ENCODE data around the gene GSAP.
"Not testable (repeated sequence)": the region's sequence is repeated elsewhere in the genome, so short reads cannot be mapped to it uniquely, and the experiment has no call there.

GSAP gene

DNA sequence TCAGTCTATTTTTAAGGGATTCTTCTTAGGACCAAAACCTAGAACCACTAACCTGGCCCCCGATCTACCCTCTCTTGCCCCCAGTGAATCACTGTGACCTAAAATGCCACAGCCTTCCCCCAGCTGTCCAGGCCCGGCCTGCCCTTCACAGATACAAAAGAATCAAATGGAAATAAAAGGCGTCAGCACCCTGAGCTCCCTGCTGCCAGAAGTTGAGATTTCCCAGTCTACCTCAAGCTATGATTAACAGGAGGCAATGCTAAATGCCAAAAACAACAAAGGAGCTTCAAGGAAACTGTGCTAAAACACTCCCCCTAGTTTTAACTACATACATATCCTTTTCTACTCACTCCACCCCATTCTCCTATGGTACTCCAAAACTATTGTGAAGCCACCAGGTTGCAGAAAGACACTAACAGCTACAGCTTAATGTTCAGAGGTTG lies 67.8 kb downstream of the GSAP start:
- Histone ChIP-seq H3K4me3 (ENCODE audit: low read length) (no peak overlapping the region), H3K9ac (ENCODE audit: low read length) (no peak overlapping the region), H3K27me3 (ENCODE audit: control insufficient read depth, insufficient read depth, low read length) (no peaks in the 10 kb centered on the region), H3K4me1 (ENCODE audit: control insufficient read depth, insufficient read depth, low read length) (peaks cover 27% of the 10 kb centered on the region), H3K27ac (ENCODE audit: low read depth, low read length) (peak overlapping the region; percentile 59), H3K36me3 (ENCODE audit: control insufficient read depth, insufficient read depth, low read length) (no peaks in the 10 kb centered on the region)

DNA sequence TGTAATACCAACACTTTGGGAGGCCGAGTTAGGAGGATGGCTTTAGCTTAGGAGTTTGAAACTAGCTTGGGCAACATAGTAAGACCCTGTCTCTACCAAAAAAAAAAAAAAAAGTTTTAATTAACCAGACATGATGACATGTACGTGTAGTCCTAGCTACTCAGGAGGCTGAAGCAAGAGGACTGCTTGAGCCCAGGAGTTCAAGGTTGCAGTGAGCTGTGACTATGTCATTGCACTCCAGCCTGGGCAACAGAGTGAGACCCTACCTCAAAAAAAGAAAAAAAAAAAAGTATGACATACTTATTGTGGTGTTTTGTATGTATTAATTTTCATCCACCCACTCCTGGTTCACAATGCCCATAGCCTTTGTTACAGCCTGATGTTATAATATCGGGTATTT lies 69.7 kb downstream of the GSAP start:
- H3K4me3 ChIP-seq (ENCODE audit: low read length): no peak overlapping the region

DNA sequence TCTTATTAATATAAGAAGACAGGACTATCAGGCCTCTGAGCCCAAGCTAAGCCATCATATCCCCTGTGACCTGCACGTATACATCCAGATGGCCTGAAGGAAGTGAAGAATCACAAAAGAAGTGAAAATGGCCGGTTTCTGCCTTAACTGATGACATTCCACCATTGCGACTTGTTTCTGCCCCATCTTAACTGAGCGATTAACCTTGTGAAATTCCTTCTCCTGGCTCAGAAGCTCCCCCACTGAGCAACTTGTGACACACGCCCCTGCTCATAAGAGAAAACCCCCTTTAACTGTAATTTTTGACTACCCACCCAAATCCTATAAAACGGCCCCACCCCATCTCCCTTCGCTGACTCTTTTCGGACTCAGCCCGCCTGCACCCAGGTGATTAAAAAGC lies 70.7 kb downstream of the GSAP start:
- not testable (repeated sequence) for H3K4me3 ChIP-seq (ENCODE audit: low read length); H3K9ac ChIP-seq (ENCODE audit: low read length); H3K27me3 ChIP-seq (ENCODE audit: control insufficient read depth, insufficient read depth, low read length); H3K27ac ChIP-seq (ENCODE audit: low read depth, low read length); H3K36me3 ChIP-seq (ENCODE audit: control insufficient read depth, insufficient read depth, low read length)
- H3K4me1 ChIP-seq (ENCODE audit: control insufficient read depth, insufficient read depth, low read length): peaks cover 20% of the 10 kb centered on the region

More for the DNA sequence above, 69.7 kb downstream of the GSAP start:
- peaks cover 20% of the 10 kb centered on the region for H3K4me1 ChIP-seq (ENCODE audit: control insufficient read depth, insufficient read depth, low read length)
- H3K27ac ChIP-seq (ENCODE audit: low read depth, low read length): no peak overlapping the region
- H3K9ac ChIP-seq (ENCODE audit: low read length): no peak overlapping the region
- no peaks in the 10 kb centered on the region for H3K27me3 ChIP-seq (ENCODE audit: control insufficient read depth, insufficient read depth, low read length)
- no peaks in the 10 kb centered on the region for H3K36me3 ChIP-seq (ENCODE audit: control insufficient read depth, insufficient read depth, low read length)

DNA sequence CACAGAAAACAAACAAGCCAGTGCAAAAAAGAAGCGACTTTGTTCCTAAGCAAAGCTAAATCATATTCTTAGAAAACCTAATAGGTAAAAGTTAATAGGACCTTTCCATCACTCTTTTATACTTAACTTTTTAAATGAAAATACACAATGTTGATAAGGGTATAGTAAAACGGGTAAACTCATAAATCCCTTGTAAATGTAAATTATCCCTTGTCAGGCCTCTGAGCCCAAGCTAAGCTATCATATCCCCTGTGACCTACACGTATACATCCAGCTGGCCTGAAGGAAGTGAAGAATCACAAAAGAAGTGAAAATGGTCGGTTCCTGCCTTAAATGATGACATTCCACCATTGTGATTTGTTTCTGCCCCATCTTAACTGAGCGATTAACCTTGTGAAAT lies 76.4 kb downstream of the GSAP start:
- H3K9ac ChIP-seq (ENCODE audit: low read length): no peak overlapping the region
- H3K27me3 ChIP-seq (ENCODE audit: control insufficient read depth, insufficient read depth, low read length): no peaks in the 10 kb centered on the region
- H3K36me3 ChIP-seq (ENCODE audit: control insufficient read depth, insufficient read depth, low read length): no peaks in the 10 kb centered on the region
- no peak overlapping the region for H3K4me3 ChIP-seq (ENCODE audit: low read length)
- H3K4me1 ChIP-seq (ENCODE audit: control insufficient read depth, insufficient read depth, low read length): peaks cover 8% of the 10 kb centered on the region
- no peak overlapping the region for H3K27ac ChIP-seq (ENCODE audit: low read depth, low read length)

DNA sequence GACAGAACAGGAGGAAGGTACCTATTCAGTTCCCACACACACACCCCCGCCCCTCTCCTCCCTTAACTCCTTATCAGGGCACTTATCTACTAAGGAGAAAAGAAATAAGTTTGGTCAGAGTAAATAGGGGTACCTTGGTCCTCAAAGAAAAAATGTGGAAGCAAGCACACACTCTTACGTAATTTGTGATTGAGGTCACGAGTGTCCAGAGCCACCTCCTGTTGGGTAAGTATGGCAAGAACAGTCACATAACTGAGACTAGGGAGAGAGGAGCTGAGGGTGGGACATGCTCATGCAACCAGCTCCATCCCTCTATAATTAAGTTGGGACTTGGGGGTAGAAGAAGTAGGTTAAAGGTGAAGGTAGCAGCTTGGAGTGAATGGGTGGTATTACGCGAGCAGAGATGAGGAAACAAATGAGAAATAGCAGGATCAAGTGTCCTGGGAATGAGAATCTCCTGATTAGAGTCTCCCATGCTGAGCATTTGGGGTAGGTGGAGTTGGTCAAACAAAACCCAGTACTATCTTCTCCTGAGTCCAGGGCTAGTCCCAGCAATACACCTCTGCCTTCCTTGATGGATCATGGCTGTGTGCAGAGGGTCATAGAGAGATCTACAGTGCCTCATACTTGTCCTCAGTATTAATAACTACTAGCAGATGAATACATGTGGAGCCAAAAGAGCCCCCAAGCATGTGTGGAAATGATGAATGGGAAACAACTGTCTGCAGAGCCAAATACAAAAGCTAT lies 77.1 kb downstream of the GSAP start:
- H3K27ac ChIP-seq (ENCODE audit: low read depth, low read length): no peak overlapping the region

DNA sequence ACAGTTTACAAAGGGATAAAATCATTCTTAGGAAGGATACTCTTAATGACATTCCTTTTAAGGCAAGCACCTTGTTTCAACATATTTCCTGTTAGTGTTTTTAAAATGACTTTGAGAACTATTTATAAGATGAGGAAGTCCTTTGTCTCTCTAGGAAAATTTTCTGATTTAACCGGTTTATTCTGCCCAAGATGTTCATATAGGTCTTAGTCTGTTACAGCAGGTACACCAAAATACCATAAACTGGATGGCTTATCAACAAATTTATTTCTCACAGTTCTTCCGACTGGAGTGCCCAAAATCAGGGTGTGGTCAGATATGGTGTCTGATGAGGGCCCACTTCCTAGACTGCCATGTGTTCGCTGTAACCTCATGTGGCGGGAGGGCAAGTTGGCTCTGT lies 77.9 kb downstream of the GSAP start:
- Histone ChIP-seq H3K36me3 (ENCODE audit: control insufficient read depth, insufficient read depth, low read length) (no peaks in the 10 kb centered on the region), H3K4me1 (ENCODE audit: control insufficient read depth, insufficient read depth, low read length) (peaks cover 8% of the 10 kb centered on the region), H3K4me3 (ENCODE audit: low read length) (no peak overlapping the region), H3K27me3 (ENCODE audit: control insufficient read depth, insufficient read depth, low read length) (no peaks in the 10 kb centered on the region), H3K27ac (ENCODE audit: low read depth, low read length) (no peak overlapping the region), H3K9ac (ENCODE audit: low read length) (no peak overlapping the region)

More for the DNA sequence above, 77.1 kb downstream of the GSAP start:
- Histone ChIP-seq H3K9ac (ENCODE audit: low read length) (no peak overlapping the region), H3K4me3 (ENCODE audit: low read length) (no peak overlapping the region), H3K27me3 (ENCODE audit: control insufficient read depth, insufficient read depth, low read length) (no peaks in the 10 kb centered on the region), H3K4me1 (ENCODE audit: control insufficient read depth, insufficient read depth, low read length) (peaks cover 8% of the 10 kb centered on the region), H3K36me3 (ENCODE audit: control insufficient read depth, insufficient read depth, low read length) (no peaks in the 10 kb centered on the region)

DNA sequence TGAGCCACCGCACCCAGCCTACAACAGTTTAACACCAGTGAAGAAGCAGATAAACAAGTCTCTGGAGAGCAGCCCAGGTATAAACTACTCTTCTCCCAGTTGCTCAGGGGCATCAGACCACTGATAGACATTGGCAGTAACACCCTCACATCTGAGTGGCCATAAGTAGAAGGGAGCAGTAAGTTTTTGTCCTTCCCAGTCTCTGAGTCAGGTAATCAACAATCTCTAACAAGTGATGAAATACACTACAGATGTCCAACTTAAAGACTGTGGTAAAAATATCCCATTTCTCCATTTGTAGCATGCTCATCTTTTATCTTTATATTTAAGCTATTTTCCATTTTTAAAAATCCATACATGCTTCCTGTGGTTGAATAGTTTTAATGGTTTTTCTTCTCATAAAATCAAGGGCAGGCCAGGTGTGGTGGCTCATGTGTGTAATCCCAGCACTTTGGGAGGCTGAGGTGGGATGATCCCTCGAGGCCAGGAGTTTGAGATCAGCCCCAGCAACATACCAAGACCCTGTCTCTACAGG lies 78.6 kb downstream of the GSAP start:
- Histone ChIP-seq H3K9ac (ENCODE audit: low read length) (no peak overlapping the region), H3K4me1 (ENCODE audit: control insufficient read depth, insufficient read depth, low read length) (peaks cover 8% of the 10 kb centered on the region), H3K4me3 (ENCODE audit: low read length) (no peak overlapping the region), H3K27ac (ENCODE audit: low read depth, low read length) (no peak overlapping the region), H3K27me3 (ENCODE audit: control insufficient read depth, insufficient read depth, low read length) (no peaks in the 10 kb centered on the region), H3K36me3 (ENCODE audit: control insufficient read depth, insufficient read depth, low read length) (no peaks in the 10 kb centered on the region)

DNA sequence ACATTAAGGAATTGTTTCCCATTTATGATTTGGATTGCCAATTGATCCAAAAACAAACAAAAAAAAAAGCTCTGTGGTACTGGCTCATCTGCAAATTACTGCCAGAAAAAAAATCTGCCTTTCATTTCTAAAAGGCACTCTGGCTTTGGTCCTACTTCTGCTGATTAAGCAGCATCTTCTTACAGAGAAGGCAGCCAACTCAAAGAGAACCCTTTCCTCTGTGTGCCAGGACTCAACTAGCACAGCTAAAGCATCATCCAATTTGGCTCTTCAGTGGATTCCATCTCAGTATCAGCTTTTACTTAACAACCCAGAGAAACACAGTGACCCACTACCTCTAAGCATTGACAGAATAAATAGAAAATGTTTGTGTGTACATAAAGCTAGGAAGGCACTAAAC lies 80.6 kb downstream of the GSAP start:
- Histone ChIP-seq H3K9ac (ENCODE audit: low read length) (no peak overlapping the region), H3K4me1 (ENCODE audit: control insufficient read depth, insufficient read depth, low read length) (peaks cover 17% of the 10 kb centered on the region), H3K27me3 (ENCODE audit: control insufficient read depth, insufficient read depth, low read length) (no peaks in the 10 kb centered on the region), H3K36me3 (ENCODE audit: control insufficient read depth, insufficient read depth, low read length) (no peaks in the 10 kb centered on the region), H3K27ac (ENCODE audit: low read depth, low read length) (peak overlapping the region; percentile 48), H3K4me3 (ENCODE audit: low read length) (no peak overlapping the region)

DNA sequence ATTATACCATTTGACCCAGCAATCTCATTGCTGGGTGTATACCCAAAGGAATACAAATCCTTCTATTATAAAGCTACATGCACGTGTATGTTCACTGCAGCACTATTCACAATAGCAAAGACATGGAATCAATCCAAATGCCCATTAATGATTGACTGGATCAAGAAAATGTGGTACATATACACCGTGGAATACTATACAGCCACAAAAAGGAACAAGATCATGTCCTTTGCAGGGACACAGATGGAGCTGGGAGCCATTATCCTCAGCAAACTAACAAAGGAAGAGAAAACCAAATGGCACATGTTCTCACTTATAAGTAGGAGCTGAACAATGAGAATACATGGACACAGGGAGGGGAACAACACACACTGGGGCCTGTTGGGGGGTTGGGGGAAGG lies 82.1 kb downstream of the GSAP start:
- peaks cover 23% of the 10 kb centered on the region for H3K4me1 ChIP-seq (ENCODE audit: control insufficient read depth, insufficient read depth, low read length)
- not testable (repeated sequence) for H3K27me3 ChIP-seq (ENCODE audit: control insufficient read depth, insufficient read depth, low read length); H3K9ac ChIP-seq (ENCODE audit: low read length); H3K27ac ChIP-seq (ENCODE audit: low read depth, low read length); H3K4me3 ChIP-seq (ENCODE audit: low read length); H3K36me3 ChIP-seq (ENCODE audit: control insufficient read depth, insufficient read depth, low read length)

DNA sequence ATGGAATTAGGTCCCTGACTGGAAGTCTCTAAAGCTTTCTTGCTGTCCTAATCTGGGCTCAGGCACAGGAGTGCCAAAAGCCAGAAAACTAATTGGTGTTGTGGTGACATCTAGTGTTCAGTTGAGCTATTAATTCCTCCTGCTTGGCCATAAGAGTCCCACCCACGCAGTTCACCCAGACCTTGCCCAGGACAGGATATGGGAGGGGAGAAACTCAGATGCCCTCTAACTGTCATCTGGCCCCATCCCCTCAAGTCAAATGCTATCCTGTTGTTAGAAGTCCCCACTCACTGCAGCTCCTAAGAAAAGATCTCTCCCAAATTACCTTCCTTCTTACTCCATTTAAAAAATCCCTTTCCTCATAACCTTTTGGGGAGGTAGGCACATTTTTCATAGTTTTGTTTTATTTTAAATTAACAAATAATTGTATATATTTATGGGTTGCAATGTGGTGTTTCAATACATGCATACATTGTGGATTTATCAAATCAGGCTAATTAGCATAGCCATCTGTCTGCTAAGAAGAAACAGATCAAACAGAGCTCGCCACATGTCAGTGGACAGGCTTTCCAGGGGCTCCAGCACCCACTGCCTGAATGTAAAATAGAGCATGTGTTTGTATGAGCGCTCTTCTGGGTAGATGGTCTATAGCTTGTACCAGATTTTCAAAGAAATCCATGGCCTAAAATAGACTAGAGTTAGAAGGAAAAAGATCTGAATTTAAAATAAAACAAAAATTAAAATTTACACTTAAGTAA lies 84.0 kb downstream of the GSAP start:
- Histone ChIP-seq H3K36me3 (ENCODE audit: control insufficient read depth, insufficient read depth, low read length) (no peaks in the 10 kb centered on the region), H3K4me1 (ENCODE audit: control insufficient read depth, insufficient read depth, low read length) (peaks cover 41% of the 10 kb centered on the region), H3K4me3 (ENCODE audit: low read length) (no peak overlapping the region), H3K27me3 (ENCODE audit: control insufficient read depth, insufficient read depth, low read length) (no peaks in the 10 kb centered on the region), H3K9ac (ENCODE audit: low read length) (no peak overlapping the region), H3K27ac (ENCODE audit: low read depth, low read length) (no peak overlapping the region)

DNA sequence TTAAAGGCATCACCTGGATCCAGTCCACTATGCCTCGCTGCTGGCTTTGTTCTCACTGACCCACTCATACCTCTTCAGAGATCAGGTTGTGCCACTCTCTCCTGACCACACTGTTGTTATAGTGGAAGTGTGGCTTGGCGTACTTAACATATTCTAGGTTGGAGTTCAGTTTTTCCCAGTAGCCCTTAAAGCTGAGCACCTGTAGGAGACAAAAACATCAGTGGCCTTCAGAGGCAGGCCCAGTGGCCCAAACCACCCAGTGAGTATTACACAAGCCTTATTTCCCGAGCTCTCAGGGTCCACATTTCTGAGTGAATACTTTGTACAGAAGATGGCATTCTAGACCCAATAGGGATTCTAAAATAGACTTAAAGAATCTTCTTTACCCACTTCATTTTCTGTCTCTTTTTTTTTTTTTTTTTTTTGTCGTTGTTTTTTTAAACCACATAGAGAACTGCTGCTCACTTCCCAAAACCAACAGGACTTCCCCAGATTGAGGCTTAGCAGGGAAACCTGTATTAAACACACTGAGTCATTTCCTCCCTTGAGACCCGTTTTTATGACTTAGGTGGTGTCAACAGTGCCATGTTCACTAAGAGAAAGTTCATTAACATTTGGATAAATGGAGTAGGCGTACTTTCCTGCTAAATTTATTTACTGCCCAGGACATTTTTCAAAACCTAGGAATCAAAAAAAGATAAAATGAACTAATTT lies 85.8 kb downstream of the GSAP start:
- no peaks in the 10 kb centered on the region for H3K36me3 ChIP-seq (ENCODE audit: control insufficient read depth, insufficient read depth, low read length)
- H3K9ac ChIP-seq (ENCODE audit: low read length): no peak overlapping the region
- peak overlapping the region; percentile 38 for H3K27ac ChIP-seq (ENCODE audit: low read depth, low read length)
- H3K4me1 ChIP-seq (ENCODE audit: control insufficient read depth, insufficient read depth, low read length): peaks cover 47% of the 10 kb centered on the region
- H3K27me3 ChIP-seq (ENCODE audit: control insufficient read depth, insufficient read depth, low read length): no peaks in the 10 kb centered on the region
- no peak overlapping the region for H3K4me3 ChIP-seq (ENCODE audit: low read length)

DNA sequence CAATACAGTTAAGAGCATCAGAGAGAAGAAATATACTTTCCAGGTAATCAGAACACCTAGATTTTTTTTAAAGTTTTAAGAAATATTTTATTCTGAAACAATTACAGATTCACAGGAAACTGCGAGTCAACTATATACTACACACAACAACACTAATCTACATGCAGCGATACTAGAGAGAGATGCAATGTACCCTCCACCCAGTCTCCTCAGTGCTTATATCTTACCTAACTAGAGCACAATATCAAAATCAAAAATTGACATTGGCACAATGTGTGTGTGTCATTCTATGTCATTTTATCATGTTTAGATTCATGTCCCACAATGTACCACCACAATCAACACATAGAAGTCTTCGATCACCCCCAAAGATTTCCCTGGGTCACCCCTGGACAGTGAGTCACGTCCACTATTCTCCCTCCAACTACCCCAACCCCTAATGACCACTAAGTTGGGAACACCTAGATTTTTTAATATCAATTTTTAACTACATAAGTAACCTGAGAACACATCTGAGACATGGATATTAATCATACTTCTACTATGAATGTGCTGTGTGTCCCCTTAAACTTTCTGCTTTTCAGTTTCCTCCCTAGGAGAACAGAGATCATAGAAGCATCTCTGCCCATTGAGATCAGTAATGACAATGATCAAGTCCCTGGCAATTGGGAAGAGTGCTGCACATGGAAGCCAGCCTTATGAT lies 86.5 kb downstream of the GSAP start:
- no peak overlapping the region for H3K4me3 ChIP-seq (ENCODE audit: low read length)
- H3K36me3 ChIP-seq (ENCODE audit: control insufficient read depth, insufficient read depth, low read length): no peaks in the 10 kb centered on the region
- H3K9ac ChIP-seq (ENCODE audit: low read length): no peak overlapping the region
- no peaks in the 10 kb centered on the region for H3K27me3 ChIP-seq (ENCODE audit: control insufficient read depth, insufficient read depth, low read length)
- peak overlapping the region; percentile 38 for H3K27ac ChIP-seq (ENCODE audit: low read depth, low read length)
- H3K4me1 ChIP-seq (ENCODE audit: control insufficient read depth, insufficient read depth, low read length): peaks cover 44% of the 10 kb centered on the region
